H1 (cell line): ENCODE measurements around the gene FAM107A. TPM values are rescaled to one million over a fixed set of nuclear protein-coding genes. Genes with fewer than 3 reads are reported as not detected.

Source experiments
- CTCF ChIA-PET: fragments of 300-600 bp; sonication (Branson Sonifier 250); formaldehyde crosslinking; loops from one replicate; lab custom pipeline; 2021; ENCODE audit not compliant: partially characterized antibody; lab: Charles Lee
- POLR2A ChIA-PET: fragments of 300-600 bp; sonication (Branson Sonifier 250); formaldehyde crosslinking; loops from one replicate; lab custom pipeline; 2021; ENCODE audit warnings: inconsistent platforms; ENCODE audit not compliant: partially characterized antibody; lab: Charles Lee
- DNase-seq, 2 experiments: peaks; one replicate each; pipeline versions ENCODE4 v3.0.0 to v3.0.0-alpha.2; 2010 to 2022; ENCODE audit warnings: low spot score in 2 of 2, low read depth in 1 of 2, mixed read lengths in 1 of 2
- FAIRE-seq: peaks from 2 replicates; lab custom pipeline; 2011; peaks lifted over from hg19 to GRCh38; lab: Jason Lieb, UNC
- H2AFZ ChIP-seq: 2 replicates; pipeline ENCODE4 v1.8.1; 2012; ENCODE audit warnings: low read length, inconsistent platforms
- H2AK5ac ChIP-seq: 2 replicates; pipeline ENCODE4 v1.6.1; 2013; ENCODE audit warnings: low read depth, low read length
- H2BK120ac ChIP-seq: replicated peaks from 2 replicates; pipeline ENCODE3; 2013; ENCODE audit warnings: low read depth, low read length, inconsistent platforms
- H2BK12ac ChIP-seq: 2 replicates; pipeline ENCODE4 v1.6.1; 2013; ENCODE audit warnings: low read depth, low read length
- H2BK15ac ChIP-seq: 2 replicates; pipeline ENCODE4 v1.6.1; 2013; ENCODE audit warnings: low read length
- H2BK20ac ChIP-seq: 2 replicates; pipeline ENCODE4 v1.6.1; 2013; ENCODE audit warnings: low read length
- H2BK5ac ChIP-seq: 2 replicates; pipeline ENCODE4 v1.6.1; 2013; ENCODE audit warnings: low read depth, low read length
- H3K14ac ChIP-seq: 2 replicates; pipeline ENCODE4 v1.6.1; 2013; ENCODE audit warnings: inconsistent platforms; ENCODE audit not compliant: insufficient read length
- H3K18ac ChIP-seq: 2 replicates; pipeline ENCODE4 v1.6.1; 2013; ENCODE audit warnings: low read length; ENCODE audit errors: extremely low read depth
- H3K23ac ChIP-seq: 2 replicates; pipeline ENCODE4 v1.6.1; 2013; ENCODE audit warnings: inconsistent platforms; ENCODE audit not compliant: insufficient read length
- H3K23me2 ChIP-seq: 2 replicates; pipeline ENCODE4 v1.6.1; 2013; ENCODE audit warnings: low read depth, low read length
- H3K27ac ChIP-seq: 2 replicates; pipeline ENCODE4 v1.6.1; 2011; ENCODE audit warnings: low read depth, low read length, inconsistent platforms
- H3K27me3 ChIP-seq, 4 experiments: replicated peaks in 1 of 4; 1 replicate in 1 of 4; 2 replicates in 3 of 4; pipeline versions ENCODE4 v1.6.1 to v1.8.1; 2011 to 2013; ENCODE audit warnings: low read length in 3 of 4, mild to moderate bottlenecking in 3 of 4, inconsistent platforms in 2 of 4, mixed read lengths in 2 of 4, moderate library complexity in 1 of 4; ENCODE audit not compliant: control insufficient read depth in 3 of 4, insufficient read depth in 3 of 4; ENCODE audit errors: extremely low read depth in 1 of 4
- H3K36me3 ChIP-seq, 4 experiments: 2 replicates each; pipeline versions ENCODE4 v1.6.1 to v1.8.1; 2011 to 2013; ENCODE audit warnings: mild to moderate bottlenecking in 4 of 4, low read length in 3 of 4, moderate library complexity in 2 of 4, control low read depth in 1 of 4, inconsistent platforms in 1 of 4; ENCODE audit not compliant: insufficient read depth in 4 of 4, control insufficient read depth in 2 of 4
- H3K4ac ChIP-seq: replicated peaks from 2 replicates; pipeline ENCODE3; 2013; ENCODE audit warnings: low read length, low read depth, mixed read lengths, inconsistent platforms; ENCODE audit not compliant: insufficient read length
- H3K4me1 ChIP-seq, 4 experiments: replicated peaks in 1 of 4; 1 replicate in 1 of 4; 2 replicates in 3 of 4; pipeline versions ENCODE4 v1.6.1 to v1.8.1; 2011 to 2013; ENCODE audit warnings: low read length in 3 of 4, inconsistent platforms in 2 of 4, mixed read lengths in 1 of 4; ENCODE audit not compliant: insufficient read depth in 4 of 4, control insufficient read depth in 3 of 4
- H3K4me2 ChIP-seq, 2 experiments: 2 replicates each; pipeline versions ENCODE4 v1.6.1 to v1.8.1; 2011 to 2013; ENCODE audit warnings: low read depth in 2 of 2, low read length in 2 of 2, control low read depth in 1 of 2, inconsistent platforms in 1 of 2, mild to moderate bottlenecking in 1 of 2; ENCODE audit not compliant: insufficient read depth in 1 of 2
- H3K4me3 ChIP-seq, 4 experiments: fragments of 200-600, 300-600 bp in 1 of 4; sonication (generic), shearing (Covaris generic), sonication (Bioruptor Twin) in 1 of 4; 2 replicates each; pipeline versions ENCODE4 v1.5.1 to v1.8.1; 2011 to 2016; ENCODE audit warnings: low read length in 4 of 4, low read depth in 3 of 4, control low read depth in 2 of 4, inconsistent platforms in 2 of 4, mild to moderate bottlenecking in 2 of 4, mixed read lengths in 1 of 4, moderate library complexity in 1 of 4; ENCODE audit not compliant: insufficient read depth in 2 of 4; ENCODE audit errors: extremely low read depth in 1 of 4
- H3K56ac ChIP-seq: replicated peaks from 2 replicates; pipeline ENCODE3; 2013; ENCODE audit warnings: low read depth, mild to moderate bottlenecking, mixed read lengths, low read length, inconsistent platforms; ENCODE audit not compliant: insufficient read length
- H3K79me1 ChIP-seq: 2 replicates; pipeline ENCODE4 v1.6.1; 2013; ENCODE audit warnings: low read depth, low read length, control low read depth
- H3K79me2 ChIP-seq, 2 experiments: 2 replicates each; pipeline versions ENCODE4 v1.6.1 to v1.8.1; 2012 to 2013; ENCODE audit warnings: low read length in 2 of 2, mild to moderate bottlenecking in 2 of 2, inconsistent platforms in 1 of 2; ENCODE audit not compliant: insufficient read depth in 2 of 2, control insufficient read depth in 1 of 2
- H3K9ac ChIP-seq, 4 experiments: replicated peaks in 1 of 4; 1 replicate in 1 of 4; 2 replicates in 3 of 4; pipeline versions ENCODE4 v1.6.1 to v1.8.1; 2011 to 2013; ENCODE audit warnings: low read depth in 3 of 4, low read length in 3 of 4, control low read depth in 2 of 4, mild to moderate bottlenecking in 2 of 4, moderate library complexity in 2 of 4, inconsistent platforms in 1 of 4; ENCODE audit errors: extremely low read depth in 1 of 4
- H3K9me3 ChIP-seq, 2 experiments: 2 replicates each; pipeline versions ENCODE4 v1.6.1 to v1.8.1; 2012 to 2013; ENCODE audit warnings: mild to moderate bottlenecking in 2 of 2, moderate library complexity in 2 of 2, control low read depth in 1 of 2, inconsistent platforms in 1 of 2, low read depth in 1 of 2, low read length in 1 of 2, mixed read lengths in 1 of 2; ENCODE audit not compliant: insufficient read depth in 2 of 2
- H4K20me1 ChIP-seq, 2 experiments: replicated peaks in 1 of 2; 2 replicates each; pipeline versions ENCODE3 to v1.8.1; 2011 to 2013; ENCODE audit warnings: inconsistent platforms in 2 of 2, low read length in 2 of 2, mild to moderate bottlenecking in 1 of 2; ENCODE audit not compliant: insufficient read depth in 2 of 2, control insufficient read depth in 1 of 2
- H4K5ac ChIP-seq: 2 replicates; pipeline ENCODE4 v1.6.1; 2013; ENCODE audit warnings: low read length, low read depth, mixed read lengths, inconsistent platforms; ENCODE audit not compliant: insufficient read length
- H4K8ac ChIP-seq: 2 replicates; pipeline ENCODE4 v1.8.0; 2013; ENCODE audit warnings: mild to moderate bottlenecking, moderate library complexity, low read length, inconsistent platforms; ENCODE audit not compliant: insufficient read depth; ENCODE audit errors: extremely low read depth
- H4K91ac ChIP-seq: replicated peaks from 2 replicates; pipeline ENCODE3; 2013; ENCODE audit warnings: low read length, mixed read lengths, inconsistent platforms; ENCODE audit not compliant: insufficient read length
- CHD1 ChIP-seq: IDR thresholded peaks from 2 replicates; pipeline ENCODE4 v1.6.1; 2012; ENCODE audit warnings: low read depth, low read length, improper control_type of control experiment
- CREB1 ChIP-seq: IDR thresholded peaks from 2 replicates; pipeline ENCODE4 v1.6.1; 2012; ENCODE audit warnings: inconsistent platforms
- GABPA ChIP-seq: IDR thresholded peaks from 2 replicates; pipeline ENCODE4 v1.6.1; 2011; ENCODE audit warnings: mild to moderate bottlenecking, low read length, moderate library complexity, borderline replicate concordance; ENCODE audit not compliant: insufficient read depth
- RAD21 ChIP-seq, 2 experiments: IDR thresholded peaks in 1 of 2; conservative IDR thresholded peaks in 1 of 2; 2 replicates each; pipeline ENCODE4 v1.6.1; 2011; ENCODE audit warnings: low read depth in 2 of 2, low read length in 2 of 2, improper control_type of control experiment in 1 of 2, inconsistent platforms in 1 of 2, mild to moderate bottlenecking in 1 of 2, moderate library complexity in 1 of 2
- RXRA ChIP-seq: IDR thresholded peaks from 2 replicates; pipeline ENCODE4 v1.6.1; 2011; ENCODE audit warnings: low read depth, mild to moderate bottlenecking, low read length, moderate library complexity; ENCODE audit not compliant: insufficient read depth
- WGBS, 2 experiments: shearing (Covaris generic) in 1 of 2; methylation state at CpG; one replicate each; pipeline versions ENCODE4 v1.1.6 to v1.1.7; 2013 to 2015; ENCODE audit warnings: low lambda C conversion rate in 2 of 2, mixed read lengths in 2 of 2, inconsistent platforms in 1 of 2, low coverage in 1 of 2, missing lambda C conversion rate in 1 of 2; ENCODE audit not compliant: insufficient replicate concordance in 2 of 2, insufficient coverage in 1 of 2, insufficient read length in 1 of 2; ENCODE audit errors: extremely low coverage in 1 of 2, missing lambda C conversion rate in 1 of 2; 5-methylcytosine and 5-hydroxymethylcytosine counted together
- polyA plus RNA-seq, 7 experiments: library from polyadenylated mRNA; depleted of rRNA in 3 of 7; stranded (reverse) in 5 of 7; unstranded in 2 of 7; fragments of >200 nt in 5 of 7; fragments of 200-250 nt in 2 of 7; gene quantifications; 1 replicate in 5 of 7; 2 replicates in 1 of 7; 4 replicates in 1 of 7; pipeline versions ENCODE4 v1.2.1 to v1.2.3, GENCODE V29; 2011 to 2013; ENCODE audit warnings: missing spikeins in 2 of 7, mixed read lengths in 2 of 7
- total RNA-seq: library from RNA; stranded (reverse); fragmentation: NEBNext Ultra II Directional; extraction: Animal tissue kit (Norgen Biotek cat#: 25700); gene quantifications from 2 replicates; pipeline ENCODE4 v1.2.1, GENCODE V29; 2021

FAM107A gene
- total and polyA plus RNA-seq, 2 of the 8 experiments (the other 6 are each of a cell fraction or from before 2014, with no cell fraction given): 0.51 to 0.65 TPM

DNA sequence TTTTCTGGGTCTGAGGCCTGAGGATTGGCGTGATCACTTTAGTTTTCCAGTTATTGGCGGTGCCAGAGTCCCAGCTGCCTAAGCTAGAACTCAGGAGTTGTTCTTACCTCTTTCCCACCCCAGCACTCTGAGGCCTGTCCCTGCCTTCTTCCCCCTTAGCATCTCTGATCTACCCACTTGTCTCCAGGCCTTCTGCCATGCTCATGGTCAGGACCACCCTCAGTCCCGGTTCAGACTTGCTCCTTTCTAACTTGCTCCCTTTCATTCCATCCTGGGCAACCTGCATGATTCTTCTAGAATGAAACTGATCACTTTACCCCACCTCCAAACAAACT lies 55.9 kb downstream of the FAM107A start:
- Histone ChIP-seq H2BK120ac (no peak overlapping the region), H3K79me2 (no peaks in the 10 kb centered on the region), H3K23ac (no peak overlapping the region), H3K4me1 (peaks cover 2 to 13% (median 7%) of the 10 kb centered on the region in 4 experiments; a peak in 6 of 7 replicates), H4K20me1 (no peaks in the 10 kb centered on the region), H3K56ac (no peak overlapping the region), H3K18ac (0 out of 2 replicates have a peak overlapping the region, but pooled peaks have one; percentile 24), H3K23me2 (no peaks in the 10 kb centered on the region), H3K79me1 (no peaks in the 10 kb centered on the region), H4K8ac (no peak overlapping the region), H3K14ac (no peak overlapping the region), H4K91ac (no peak overlapping the region), H2AFZ (no peak overlapping the region), H4K5ac (no peak overlapping the region), H3K4ac (no peak overlapping the region), H3K36me3 (no peaks in the 10 kb centered on the region), H3K4me2 (0 out of 4 replicates have a peak overlapping the region, but pooled peaks of 1 of the 2 experiments have one; percentile 8), H2AK5ac (no peak overlapping the region), H2BK20ac (peak overlapping the region; percentile 24; the same call in 1 of the 2 replicates), H2BK5ac (no peak overlapping the region), H3K27me3 (no peaks in the 10 kb centered on the region; a peak in 1 of 7 replicates), H2BK12ac (no peak overlapping the region; the same call in 1 of the 2 replicates), H3K9ac (no peak overlapping the region), H2BK15ac (0 out of 2 replicates have a peak overlapping the region, but pooled peaks have one; percentile 93), H3K4me3 (no peak overlapping the region), H3K27ac (no peak overlapping the region), H3K9me3 (no peaks in the 10 kb centered on the region)
- TF ChIP-seq GABPA (no peak), RAD21 (IDR thresholded peaks at IDR 0.05 in 1 of 2, conservative IDR thresholded peaks at IDR 0.05 in 1 of 2; ENCODE audit: low read depth in 2 of 2, low read length in 2 of 2) (no peak), CREB1 (no peak), CHD1 (no peak), RXRA (no peak)
- no peak for FAIRE-seq
- WGBS, 2 experiments: 84% methylated on average over 3 of the region's 3 CpGs; no CpG with 5 or more reads in 1 of the 2 experiments
- POLR2A ChIA-PET: no interaction called here
- CTCF ChIA-PET: interaction anchor here (0.6 to 6.6 kb wide), 5 partner anchors 8 to 98 kb away, joined by 3 to 64 read pairs (median 3); no protein-coding TSS in a partner anchor
- DNase-seq: no peak
